ENCODE results near the gene CHL1. TPM values are rescaled to one million over a fixed set of nuclear protein-coding genes. Genes with fewer than 3 reads are reported as not detected.

CHL1 gene
- total and polyA plus RNA-seq, 2 experiments from 2014 or later = 0.24 TPM; not detected in 1

DNA sequence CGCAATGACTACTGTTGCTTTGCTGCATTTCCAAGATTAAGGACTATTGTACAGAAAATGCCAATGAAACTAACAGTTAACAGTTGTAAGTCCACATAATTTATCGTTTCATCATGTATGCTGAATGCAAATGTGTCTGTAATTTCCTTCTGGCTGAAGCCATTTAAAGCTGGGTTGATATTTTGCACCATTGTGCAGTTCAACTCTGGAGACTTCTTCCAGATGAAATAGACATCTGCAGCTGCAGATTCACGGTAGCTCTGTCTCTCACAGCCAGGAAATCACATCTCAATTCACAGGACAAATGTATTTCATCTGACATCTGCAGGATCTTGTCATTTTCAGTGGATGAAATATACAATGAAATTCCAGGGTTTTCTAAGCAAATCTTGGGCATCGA is 145.4 kb downstream of the CHL1 start:
- no peaks in the 10 kb centered on the region for H3K4me1 ChIP-seq (ENCODE audit: low read depth)
- TF ChIP-seq, protein P1, sequence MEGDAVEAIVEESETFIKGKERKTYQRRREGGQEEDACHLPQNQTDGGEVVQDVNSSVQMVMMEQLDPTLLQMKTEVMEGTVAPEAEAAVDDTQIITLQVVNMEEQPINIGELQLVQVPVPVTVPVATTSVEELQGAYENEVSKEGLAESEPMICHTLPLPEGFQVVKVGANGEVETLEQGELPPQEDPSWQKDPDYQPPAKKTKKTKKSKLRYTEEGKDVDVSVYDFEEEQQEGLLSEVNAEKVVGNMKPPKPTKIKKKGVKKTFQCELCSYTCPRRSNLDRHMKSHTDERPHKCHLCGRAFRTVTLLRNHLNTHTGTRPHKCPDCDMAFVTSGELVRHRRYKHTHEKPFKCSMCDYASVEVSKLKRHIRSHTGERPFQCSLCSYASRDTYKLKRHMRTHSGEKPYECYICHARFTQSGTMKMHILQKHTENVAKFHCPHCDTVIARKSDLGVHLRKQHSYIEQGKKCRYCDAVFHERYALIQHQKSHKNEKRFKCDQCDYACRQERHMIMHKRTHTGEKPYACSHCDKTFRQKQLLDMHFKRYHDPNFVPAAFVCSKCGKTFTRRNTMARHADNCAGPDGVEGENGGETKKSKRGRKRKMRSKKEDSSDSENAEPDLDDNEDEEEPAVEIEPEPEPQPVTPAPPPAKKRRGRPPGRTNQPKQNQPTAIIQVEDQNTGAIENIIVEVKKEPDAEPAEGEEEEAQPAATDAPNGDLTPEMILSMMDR (IDR thresholded peaks at IDR 0.05; ENCODE audit: low read depth, low read length) = no peak
- H3K9me3 ChIP-seq (ENCODE audit: low read depth) = no peaks in the 10 kb centered on the region
- no peak overlapping the region for H3K27ac ChIP-seq
- H3K27me3 ChIP-seq = no peaks in the 10 kb centered on the region
- no peak for DNase-seq (ENCODE audit: low read depth in 1 of 2, low spot score in 1 of 2)
- no peak overlapping the region for H3K4me3 ChIP-seq
- no peaks in the 10 kb centered on the region for H3K36me3 ChIP-seq

DNA sequence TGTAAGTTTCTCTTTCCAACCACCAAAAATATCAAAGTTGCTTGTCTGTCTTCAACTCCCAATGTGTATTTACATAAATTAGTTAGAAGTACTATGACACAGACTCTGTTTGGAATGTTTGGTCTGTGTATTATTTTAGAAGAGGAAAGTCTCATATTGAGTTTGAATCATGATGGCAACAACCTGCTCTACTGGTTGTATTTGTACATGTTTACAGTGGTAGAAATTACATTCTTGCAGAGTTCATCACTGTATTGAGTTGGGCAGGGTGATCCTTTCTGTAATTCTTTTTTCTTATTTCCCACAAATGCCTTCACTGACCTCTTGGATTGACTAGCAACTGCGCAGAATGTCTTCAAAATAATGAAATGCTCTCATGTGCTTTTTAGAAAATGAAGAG is 149.6 kb downstream of the CHL1 start:
- DNase-seq (ENCODE audit: low read depth in 1 of 2, low spot score in 1 of 2) = no peak
- Histone ChIP-seq H3K9me3 (ENCODE audit: low read depth) (no peaks in the 10 kb centered on the region), H3K4me1 (ENCODE audit: low read depth) (no peaks in the 10 kb centered on the region), H3K27ac (no peak overlapping the region), H3K27me3 (peaks cover 4% of the 10 kb centered on the region), H3K4me3 (no peak overlapping the region), H3K36me3 (no peaks in the 10 kb centered on the region)
- TF ChIP-seq, protein P1 (IDR thresholded peaks at IDR 0.05; ENCODE audit: low read depth, low read length) = no peak

DNA sequence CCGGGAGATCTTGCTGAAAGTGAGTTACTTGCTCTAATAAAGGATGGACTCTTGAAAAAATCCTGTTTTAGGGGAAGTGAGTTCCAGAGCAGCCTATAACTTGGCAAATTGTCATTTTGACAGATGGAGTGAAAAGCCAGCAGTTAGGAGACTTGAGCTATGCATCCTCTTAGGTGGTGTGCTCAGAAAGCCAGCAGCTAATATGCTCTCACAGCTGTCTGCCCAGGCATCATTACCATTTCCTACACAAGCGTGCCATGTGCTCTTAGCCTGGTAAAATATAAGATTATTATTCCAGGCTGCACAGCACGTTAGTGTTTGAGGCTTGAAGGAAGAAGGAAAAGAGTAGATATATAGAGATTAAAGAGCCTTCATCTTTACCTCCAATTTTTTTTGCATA is 151.0 kb downstream of the CHL1 start:
- Histone ChIP-seq H3K27me3 (peaks cover 4% of the 10 kb centered on the region), H3K36me3 (no peaks in the 10 kb centered on the region), H3K4me1 (ENCODE audit: low read depth) (no peaks in the 10 kb centered on the region), H3K4me3 (no peak overlapping the region), H3K27ac (no peak overlapping the region), H3K9me3 (ENCODE audit: low read depth) (no peaks in the 10 kb centered on the region)
- DNase-seq (ENCODE audit: low read depth in 1 of 2, low spot score in 1 of 2) = no peak
- TF ChIP-seq, protein P1 (IDR thresholded peaks at IDR 0.05; ENCODE audit: low read depth, low read length) = no peak

DNA sequence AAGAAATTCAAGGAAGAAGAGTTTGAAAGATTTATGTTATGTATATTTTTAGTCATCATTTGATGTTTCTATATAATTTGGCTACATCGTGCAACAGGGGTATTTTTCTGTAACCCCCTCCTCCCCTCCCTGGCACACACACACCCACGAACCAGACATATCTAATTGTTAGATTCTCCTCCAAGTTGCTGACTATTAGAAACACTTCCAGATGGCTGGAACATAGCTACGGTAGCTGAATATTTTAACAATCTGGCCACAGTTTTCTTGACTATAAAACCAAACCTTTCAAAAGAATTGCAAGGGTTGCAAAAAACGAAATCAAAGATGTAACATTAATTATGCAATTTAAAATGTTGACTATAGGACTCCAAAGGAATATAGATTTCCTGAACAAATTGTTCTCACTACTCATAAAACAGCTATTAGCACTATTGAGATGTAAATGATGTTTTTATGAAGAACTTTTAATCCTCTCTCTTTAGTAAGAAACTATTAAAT is 154.4 kb downstream of the CHL1 start:
- DNase-seq (ENCODE audit: low read depth in 1 of 2, low spot score in 1 of 2) = no peak
- Histone ChIP-seq H3K27me3 (peaks cover 4% of the 10 kb centered on the region), H3K4me1 (ENCODE audit: low read depth) (no peaks in the 10 kb centered on the region), H3K36me3 (no peaks in the 10 kb centered on the region), H3K27ac (no peak overlapping the region), H3K4me3 (no peak overlapping the region), H3K9me3 (ENCODE audit: low read depth) (no peaks in the 10 kb centered on the region)
- TF ChIP-seq, protein P1 (IDR thresholded peaks at IDR 0.05; ENCODE audit: low read depth, low read length) = no peak

DNA sequence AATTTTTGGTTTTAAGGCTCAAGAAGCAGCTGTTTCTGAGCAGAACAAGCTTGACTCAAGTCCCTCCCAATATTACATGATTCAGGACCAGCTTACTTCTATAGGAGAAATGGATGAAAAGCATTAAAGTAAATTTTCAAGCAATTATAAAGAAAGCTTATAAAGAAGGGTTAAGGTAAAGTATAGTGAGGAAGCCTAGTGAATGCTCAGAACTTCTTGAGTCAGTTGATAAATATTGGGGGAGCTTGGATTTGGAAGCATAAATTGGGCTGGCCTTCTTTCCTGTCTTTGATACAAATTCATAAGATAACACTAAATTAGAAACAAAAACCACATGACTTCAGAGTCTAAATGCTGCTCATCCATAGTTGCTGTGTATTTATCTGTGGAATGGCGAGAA is 156.0 kb downstream of the CHL1 start:
- H3K27me3 ChIP-seq = peaks cover 4% of the 10 kb centered on the region
- no peak for DNase-seq (ENCODE audit: low read depth in 1 of 2, low spot score in 1 of 2)

More for the DNA sequence above, 156.0 kb downstream of the CHL1 start:
- Histone ChIP-seq H3K9me3 (ENCODE audit: low read depth) (no peaks in the 10 kb centered on the region), H3K4me3 (no peak overlapping the region), H3K4me1 (ENCODE audit: low read depth) (no peaks in the 10 kb centered on the region), H3K27ac (no peak overlapping the region), H3K36me3 (no peaks in the 10 kb centered on the region)
- TF ChIP-seq, protein P1 (IDR thresholded peaks at IDR 0.05; ENCODE audit: low read depth, low read length) = no peak
